Karpas-422 (cell line): ENCODE data around the gene GLYAT. TPM values are rescaled to one million over a fixed set of nuclear protein-coding genes. Genes with fewer than 3 reads are reported as not detected.

Experiments
- DNase-seq: peaks from one replicate; pipeline ENCODE4 v3.0.0-alpha.2; 2015
- H2AFZ ChIP-seq: fragments of 200-600 bp; sonication (generic); 2 replicates; pipeline ENCODE4 v1.6.1; 2014; ENCODE audit warnings: antibody characterized with exemption, low read length, mixed read lengths
- H3K27ac ChIP-seq: fragments of 200-600 bp; sonication (generic); 2 replicates; pipeline ENCODE4 v1.5.1; 2014; ENCODE audit warnings: mild to moderate bottlenecking, low read length, moderate library complexity
- H3K27me3 ChIP-seq: fragments of 200-600 bp; sonication (generic); 2 replicates; pipeline ENCODE4 v1.6.1; 2014; ENCODE audit warnings: low read length, mixed read lengths
- H3K36me3 ChIP-seq: fragments of 200-600 bp; sonication (generic); 2 replicates; pipeline ENCODE4 v1.6.1; 2014; ENCODE audit warnings: low read length, mixed read lengths; ENCODE audit not compliant: insufficient read depth
- H3K4me1 ChIP-seq: fragments of 200-600 bp; sonication (generic); 2 replicates; pipeline ENCODE4 v1.6.1; 2014; ENCODE audit warnings: mild to moderate bottlenecking, low read length, mixed read lengths
- H3K4me2 ChIP-seq: fragments of 200-600 bp; sonication (generic); 2 replicates; pipeline ENCODE4 v1.6.1; 2014; ENCODE audit warnings: low read length, low read depth, mild to moderate bottlenecking; ENCODE audit not compliant: poor library complexity, severe bottlenecking
- H3K4me3 ChIP-seq: fragments of 200-600 bp; sonication (generic); 2 replicates; pipeline ENCODE4 v1.5.1; 2014; ENCODE audit warnings: mild to moderate bottlenecking, antibody characterized with exemption, low read length, mixed read lengths
- H3K79me2 ChIP-seq: fragments of 200-600 bp; sonication (generic); 2 replicates; pipeline ENCODE4 v1.6.1; 2014; ENCODE audit warnings: mild to moderate bottlenecking, low read length, mixed read lengths
- H3K9ac ChIP-seq: fragments of 200-600 bp; sonication (generic); 2 replicates; pipeline ENCODE4 v1.6.0; 2014; ENCODE audit warnings: low read length
- H3K9me2 ChIP-seq: fragments of 200-600 bp; sonication (generic), shearing (Covaris generic); replicated peaks from 2 replicates; pipeline ENCODE4 v1.6.0; 2014; ENCODE audit warnings: mild to moderate bottlenecking, low read length, moderate library complexity; ENCODE audit not compliant: insufficient read depth
- H3K9me3 ChIP-seq: fragments of 300-700, 200-600 bp; sonication (generic); 2 replicates; pipeline ENCODE4 v1.6.1; 2014; ENCODE audit warnings: low read length, mixed read lengths
- H4K20me1 ChIP-seq: fragments of 200-600 bp; sonication (generic); 2 replicates; pipeline ENCODE4 v1.6.1; 2014; ENCODE audit warnings: mild to moderate bottlenecking, antibody characterized with exemption, low read length, low read depth; ENCODE audit not compliant: insufficient read depth
- total RNA-seq: library from RNA; depleted of rRNA; stranded (reverse); fragments of >200 nt; shearing (Covaris generic); gene quantifications from 2 replicates; pipeline ENCODE4 v1.2.3, GENCODE V29; 2014; ENCODE audit warnings: low replicate concordance

Gene GLYAT
- total RNA-seq, 1 experiment from 2014 or later: not detected

- Histone ChIP-seq H3K4me3 (no peak overlapping the region), H3K9me3 (no peaks in the 10 kb centered on the region), H3K36me3 (no peaks in the 10 kb centered on the region), H3K4me2 (no peak overlapping the region), H4K20me1 (no peaks in the 10 kb centered on the region), H3K9me2 (no peaks in the 10 kb centered on the region), H3K27ac (no peak overlapping the region), H3K79me2 (no peaks in the 10 kb centered on the region), H3K9ac (no peak overlapping the region), H3K4me1 (no peaks in the 10 kb centered on the region), H2AFZ (no peak overlapping the region), H3K27me3 (no peaks in the 10 kb centered on the region)
- no peak for DNase-seq
Observed at GRCh38 chr11:58762284-58763119, 30.8 kb upstream of the GLYAT start.

GRCh38 chr11:58757439-58757838 lies 25.7 kb upstream of the GLYAT start:
- H3K79me2 ChIP-seq: no peaks in the 10 kb centered on the region
- H4K20me1 ChIP-seq: no peaks in the 10 kb centered on the region
- no peak overlapping the region for H3K4me3 ChIP-seq
- H3K27ac ChIP-seq: no peak overlapping the region
- no peak overlapping the region for H3K9ac ChIP-seq
- H3K9me2 ChIP-seq: no peaks in the 10 kb centered on the region
- H3K27me3 ChIP-seq: no peaks in the 10 kb centered on the region
- no peak overlapping the region for H2AFZ ChIP-seq
- no peaks in the 10 kb centered on the region for H3K9me3 ChIP-seq
- no peak overlapping the region for H3K4me2 ChIP-seq
- no peaks in the 10 kb centered on the region for H3K4me1 ChIP-seq
- no peak for DNase-seq
- no peaks in the 10 kb centered on the region for H3K36me3 ChIP-seq

GRCh38 chr11:58745705-58746364 lies 14.1 kb upstream of the GLYAT start:
- Histone ChIP-seq H3K4me3 (no peak overlapping the region), H4K20me1 (no peaks in the 10 kb centered on the region), H2AFZ (no peak overlapping the region), H3K27ac (no peak overlapping the region), H3K27me3 (no peaks in the 10 kb centered on the region), H3K79me2 (no peaks in the 10 kb centered on the region), H3K9me3 (peaks cover 7% of the 10 kb centered on the region), H3K36me3 (no peaks in the 10 kb centered on the region), H3K4me2 (no peak overlapping the region), H3K4me1 (no peaks in the 10 kb centered on the region), H3K9me2 (no peaks in the 10 kb centered on the region), H3K9ac (no peak overlapping the region)
- DNase-seq: no peak

- H2AFZ ChIP-seq: no peak overlapping the region
- H3K4me2 ChIP-seq: no peak overlapping the region
- no peaks in the 10 kb centered on the region for H3K36me3 ChIP-seq
- no peaks in the 10 kb centered on the region for H4K20me1 ChIP-seq
- H3K27ac ChIP-seq: no peak overlapping the region
- no peaks in the 10 kb centered on the region for H3K27me3 ChIP-seq
- no peak overlapping the region for H3K9ac ChIP-seq
- peaks cover 7% of the 10 kb centered on the region for H3K9me3 ChIP-seq
- no peaks in the 10 kb centered on the region for H3K4me1 ChIP-seq
- H3K79me2 ChIP-seq: no peaks in the 10 kb centered on the region
- H3K4me3 ChIP-seq: no peak overlapping the region
- DNase-seq: no peak
- no peaks in the 10 kb centered on the region for H3K9me2 ChIP-seq
Observed at GRCh38 chr11:58744988-58745704, 13.4 kb upstream of the GLYAT start.

- Histone ChIP-seq H3K79me2 (no peaks in the 10 kb centered on the region), H3K9ac (no peak overlapping the region), H3K27me3 (no peaks in the 10 kb centered on the region), H3K9me3 (peaks cover 7% of the 10 kb centered on the region), H3K4me2 (no peak overlapping the region), H3K9me2 (no peaks in the 10 kb centered on the region), H3K4me1 (no peaks in the 10 kb centered on the region), H3K36me3 (no peaks in the 10 kb centered on the region), H2AFZ (no peak overlapping the region), H3K4me3 (no peak overlapping the region), H4K20me1 (no peaks in the 10 kb centered on the region), H3K27ac (no peak overlapping the region)
- peak; percentile 44 for DNase-seq
Observed at GRCh38 chr11:58742981-58743880, 11.5 kb upstream of the GLYAT start.

- Histone ChIP-seq H3K9me2 (no peaks in the 10 kb centered on the region), H3K9me3 (peaks cover 7% of the 10 kb centered on the region), H3K27me3 (no peaks in the 10 kb centered on the region), H3K4me1 (no peaks in the 10 kb centered on the region), H2AFZ (no peak overlapping the region), H3K4me2 (no peak overlapping the region), H3K4me3 (no peak overlapping the region), H4K20me1 (no peaks in the 10 kb centered on the region), H3K9ac (no peak overlapping the region), H3K79me2 (no peaks in the 10 kb centered on the region), H3K36me3 (no peaks in the 10 kb centered on the region), H3K27ac (no peak overlapping the region)
- DNase-seq: no peak
Observed at GRCh38 chr11:58742140-58742539, 10.4 kb upstream of the GLYAT start.

GRCh38 chr11:58741127-58741526 lies 9.4 kb upstream of the GLYAT start:
- Histone ChIP-seq H3K4me2 (no peak overlapping the region), H3K4me1 (no peaks in the 10 kb centered on the region), H3K9me2 (no peaks in the 10 kb centered on the region), H3K9ac (no peak overlapping the region), H3K79me2 (no peaks in the 10 kb centered on the region), H3K4me3 (no peak overlapping the region), H3K27me3 (no peaks in the 10 kb centered on the region), H4K20me1 (no peaks in the 10 kb centered on the region), H3K36me3 (no peaks in the 10 kb centered on the region), H3K27ac (no peak overlapping the region), H2AFZ (no peak overlapping the region), H3K9me3 (peaks cover 7% of the 10 kb centered on the region)
- no peak for DNase-seq
